Activated B cell treated with CpG ODN at 0.5 μM for 24 hours (primary cell): ENCODE data around the gene SYNE1. TPM values are rescaled to one million over a fixed set of nuclear protein-coding genes. Genes with fewer than 3 reads are reported as not detected.

Experiments used
- ATAC-seq: fragments of 200-7000 bp; cut with Tn5 transposase; one replicate; pipeline ENCODE4 v1.10.0; 2021; ENCODE audit warnings: low read depth, mild to moderate bottlenecking, moderate library complexity
- CTCF ChIA-PET: fragments of 350-600 bp; sonication (Branson Sonifier 250); formaldehyde crosslinking; loops from one replicate; lab custom pipeline; 2021; ENCODE audit warnings: antibody characterized with exemption; lab: Charles Lee
- POLR2A ChIA-PET: fragments of 350-600 bp; sonication (Branson Sonifier 250); formaldehyde crosslinking; loops from one replicate; lab custom pipeline; 2021; ENCODE audit warnings: antibody characterized with exemption; lab: Charles Lee
- DNase-seq: peaks from one replicate; pipeline ENCODE4 v3.0.0; 2022
- H3K27ac Mint-ChIP-seq: one replicate; pipeline ENCODE4 v1.8.0; 2020; ENCODE audit warnings: mixed read lengths
- H3K27me3 Mint-ChIP-seq: one replicate; pipeline ENCODE4 v1.8.0; 2021; ENCODE audit warnings: mixed read lengths
- H3K36me3 Mint-ChIP-seq: one replicate; pipeline ENCODE4 v1.8.0; 2021; ENCODE audit warnings: low read depth, mixed read lengths
- H3K4me1 Mint-ChIP-seq: one replicate; pipeline ENCODE4 v1.8.0; 2021; ENCODE audit warnings: mixed read lengths
- H3K4me3 Mint-ChIP-seq: one replicate; pipeline ENCODE4 v1.8.0; 2020; ENCODE audit warnings: mild to moderate bottlenecking, mixed read lengths
- H3K9me3 Mint-ChIP-seq: one replicate; pipeline ENCODE4 v1.8.0; 2020; ENCODE audit warnings: mixed read lengths
- CTCF ChIP-seq: fragments of 200-600 bp; IDR thresholded peaks from one replicate; pipeline ENCODE4 v1.8.0; 2022; ENCODE audit warnings: antibody characterized with exemption, mild to moderate bottlenecking
- intact Hi-C: fragments of 100-400 bp; cut with micrococcal nuclease; formaldehyde crosslinking; loops from one replicate; pipeline ENCODE4 v1.15.1; 2024
- total RNA-seq: library from RNA; stranded (reverse); gene quantifications from 2 replicates; pipeline ENCODE4 v1.2.3, GENCODE V29; 2022

SYNE1 gene
- total RNA-seq, 1 donor from 2014 or later, result 74.9 TPM

- H3K4me1 Mint-ChIP-seq, result no peaks in the 10 kb centered on the region
- no peak overlapping the region for H3K27ac Mint-ChIP-seq
- no peak for DNase-seq
- H3K27me3 Mint-ChIP-seq, result no peaks in the 10 kb centered on the region
- ChIA-PET CTCF (interaction anchor here (1.0 kb wide), 1 partner anchor 535 kb away, joined by 4 read pairs; no protein-coding TSS in a partner anchor), POLR2A (no interaction called here)
- intact Hi-C loops, result no loop called here
- ATAC-seq, result no peak
- H3K4me3 Mint-ChIP-seq, result no peak overlapping the region
- peaks cover 70% of the 10 kb centered on the region for H3K36me3 Mint-ChIP-seq
- TF ChIP-seq CTCF, result no peak
- H3K9me3 Mint-ChIP-seq, result peaks cover 11% of the 10 kb centered on the region
Observed at GRCh38 chr6:152225241-152225934, 411.8 kb downstream of the SYNE1 start.

DNA sequence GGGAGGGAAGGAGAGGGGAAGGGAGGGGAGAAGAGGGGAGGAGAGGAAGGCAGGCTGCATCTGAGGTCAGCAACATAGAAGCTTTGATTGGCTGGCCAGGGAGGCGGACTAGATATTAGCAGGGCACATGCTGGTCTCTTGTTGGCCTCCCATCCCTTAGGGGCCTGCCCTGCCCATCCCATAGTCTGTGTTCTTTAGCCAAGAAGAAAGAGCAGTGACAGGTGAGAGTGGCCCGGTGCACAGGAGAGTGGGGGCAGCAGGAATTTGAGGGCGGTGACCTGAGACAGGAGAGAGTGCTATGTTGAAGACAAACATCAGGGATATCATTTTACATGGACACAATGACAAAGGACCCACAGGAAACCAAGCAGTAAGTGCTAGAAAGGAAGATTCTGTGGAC, 413.5 kb downstream of the SYNE1 start:
- intact Hi-C loops, result no loop called here
- H3K36me3 Mint-ChIP-seq, result peaks cover 74% of the 10 kb centered on the region
- no peaks in the 10 kb centered on the region for H3K4me1 Mint-ChIP-seq
- ATAC-seq (no peak), DNase-seq (no peak)
- H3K4me3 Mint-ChIP-seq, result no peak overlapping the region
- ChIA-PET POLR2A (no interaction called here), CTCF (no interaction called here)
- H3K27ac Mint-ChIP-seq, result no peak overlapping the region
- H3K27me3 Mint-ChIP-seq, result no peaks in the 10 kb centered on the region
- peaks cover 11% of the 10 kb centered on the region for H3K9me3 Mint-ChIP-seq
- no peak for TF ChIP-seq CTCF

DNA sequence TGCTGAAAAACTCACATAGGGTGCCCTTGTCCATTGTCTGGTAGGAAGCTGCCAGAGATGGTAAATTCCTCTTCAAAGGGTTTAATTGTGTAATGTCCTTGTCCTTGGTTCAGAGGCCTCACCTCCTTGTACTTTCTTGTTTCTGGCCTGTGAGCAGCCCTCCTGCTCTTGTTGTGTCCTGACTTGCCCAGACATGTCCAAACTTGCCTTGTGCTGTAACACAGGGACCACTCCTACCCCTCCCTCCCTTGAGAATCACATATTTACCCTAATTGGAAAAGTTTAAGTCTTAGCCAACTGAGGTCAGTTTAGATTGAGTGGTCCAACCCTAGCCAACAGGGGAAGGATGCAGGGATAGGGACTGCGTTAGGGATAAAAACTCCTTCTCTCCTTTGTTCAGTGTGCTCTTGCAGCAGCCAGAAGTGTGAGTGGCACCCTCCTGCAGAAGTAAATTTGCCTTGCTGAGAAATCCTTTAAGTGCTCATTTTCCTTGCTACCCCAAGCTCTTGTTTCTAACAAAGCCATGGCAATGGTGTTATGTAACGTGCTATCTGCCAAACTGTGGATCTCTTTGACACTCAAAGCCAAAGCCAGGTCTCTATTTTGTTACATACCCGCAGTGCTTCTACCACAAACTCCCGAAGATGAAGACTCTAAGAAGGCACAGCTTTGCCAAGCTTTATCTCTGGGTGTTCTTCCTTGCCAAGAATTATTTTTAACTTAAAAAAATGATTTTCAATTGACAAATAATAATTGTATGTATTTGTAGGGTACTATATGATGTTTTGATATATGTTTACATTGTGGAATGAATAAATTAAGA, 415.1 kb downstream of the SYNE1 start:
- intact Hi-C loops, result no loop called here
- TF ChIP-seq CTCF, result no peak
- no peak for ATAC-seq
- CTCF ChIA-PET, result no interaction called here
- Mint-ChIP-seq H3K4me3 (no peak overlapping the region), H3K27ac (no peak overlapping the region), H3K36me3 (peaks cover 81% of the 10 kb centered on the region), H3K27me3 (no peaks in the 10 kb centered on the region), H3K4me1 (no peaks in the 10 kb centered on the region), H3K9me3 (peaks cover 11% of the 10 kb centered on the region)
- no peak for DNase-seq
- POLR2A ChIA-PET, result no interaction called here

- no peaks in the 10 kb centered on the region for H3K4me1 Mint-ChIP-seq
- no peak for TF ChIP-seq CTCF
- CTCF ChIA-PET, result no interaction called here
- peaks cover 83% of the 10 kb centered on the region for H3K36me3 Mint-ChIP-seq
- intact Hi-C loops, result no loop called here
- H3K27ac Mint-ChIP-seq, result no peak overlapping the region
- no peak overlapping the region for H3K4me3 Mint-ChIP-seq
- H3K9me3 Mint-ChIP-seq, result peaks cover 11% of the 10 kb centered on the region
- no peaks in the 10 kb centered on the region for H3K27me3 Mint-ChIP-seq
- no peak for DNase-seq
- POLR2A ChIA-PET, result no interaction called here
- no peak for ATAC-seq
Observed at GRCh38 chr6:152220786-152221185, 416.4 kb downstream of the SYNE1 start.

GRCh38 chr6:152218887-152219286, 418.3 kb downstream of the SYNE1 start:
- H3K9me3 Mint-ChIP-seq, result peaks cover 11% of the 10 kb centered on the region
- CTCF ChIA-PET, result no interaction called here
- intact Hi-C loops, result loop anchor here (2.0 kb wide), 1 partner anchor 14 kb away; no protein-coding TSS in a partner anchor
- H3K27me3 Mint-ChIP-seq, result no peaks in the 10 kb centered on the region
- H3K36me3 Mint-ChIP-seq, result peaks cover 79% of the 10 kb centered on the region
- no peak for TF ChIP-seq CTCF
- POLR2A ChIA-PET, result no interaction called here
- H3K4me3 Mint-ChIP-seq, result no peak overlapping the region
- no peak for ATAC-seq
- H3K4me1 Mint-ChIP-seq, result no peaks in the 10 kb centered on the region
- no peak for DNase-seq
- no peak overlapping the region for H3K27ac Mint-ChIP-seq
